HG03139 (cell line): ENCODE results near the gene BPIFB6.

ENCODE experiments used
- ATAC-seq: cut with Tn5 transposase; IDR thresholded peaks from one replicate; pipeline ENCODE4 v1.9.1; 2021; ENCODE audit not compliant: unreplicated experiment

The BPIFB6 gene

DNA sequence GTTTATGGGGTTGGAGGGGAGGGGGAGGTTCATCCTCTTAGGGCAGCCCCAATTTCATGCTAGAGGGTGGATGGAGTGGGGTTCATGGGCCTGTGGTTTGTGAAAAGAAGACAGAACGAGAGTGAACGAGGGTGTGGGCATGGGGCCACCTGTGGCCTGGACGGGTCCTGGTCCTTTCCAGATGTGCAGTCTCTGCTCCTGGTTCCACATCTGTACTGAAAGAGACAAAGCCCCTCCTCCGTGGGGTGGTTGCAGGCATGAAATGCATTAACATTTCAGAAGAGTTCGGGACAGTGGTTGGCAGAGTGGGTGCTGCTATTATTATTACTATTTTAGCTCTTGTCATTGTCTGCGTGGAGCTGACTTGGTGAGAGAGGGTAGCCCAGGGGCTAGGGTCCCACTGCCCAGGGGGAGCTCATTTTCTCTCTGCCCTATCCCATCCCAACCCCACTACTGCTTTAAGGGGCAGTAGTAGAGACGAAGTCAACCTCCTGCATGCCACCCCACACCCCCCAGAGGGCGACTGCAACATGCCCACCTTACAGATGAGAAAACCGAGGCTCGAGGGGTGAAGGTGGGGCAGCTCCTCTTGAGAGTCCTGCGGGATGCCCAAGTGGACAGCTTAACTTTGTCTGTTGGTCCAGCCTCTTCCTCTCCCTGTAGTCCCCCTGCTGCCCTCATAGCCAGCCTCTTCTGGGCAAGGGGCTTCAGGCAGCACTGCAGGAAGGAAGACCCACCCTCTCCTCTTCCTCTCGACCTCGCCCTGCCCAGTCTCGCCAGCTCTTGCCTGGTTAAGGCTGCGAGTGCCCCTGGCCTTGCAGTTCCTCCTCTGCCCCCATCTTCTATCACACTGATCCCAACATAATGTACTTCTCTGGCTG is 15.5 kb upstream of the BPIFB6 start:
- ATAC-seq: no peak

GRCh38 chr20:33016581-33017109 is 14.8 kb upstream of the BPIFB6 start:
- no peak for ATAC-seq

DNA sequence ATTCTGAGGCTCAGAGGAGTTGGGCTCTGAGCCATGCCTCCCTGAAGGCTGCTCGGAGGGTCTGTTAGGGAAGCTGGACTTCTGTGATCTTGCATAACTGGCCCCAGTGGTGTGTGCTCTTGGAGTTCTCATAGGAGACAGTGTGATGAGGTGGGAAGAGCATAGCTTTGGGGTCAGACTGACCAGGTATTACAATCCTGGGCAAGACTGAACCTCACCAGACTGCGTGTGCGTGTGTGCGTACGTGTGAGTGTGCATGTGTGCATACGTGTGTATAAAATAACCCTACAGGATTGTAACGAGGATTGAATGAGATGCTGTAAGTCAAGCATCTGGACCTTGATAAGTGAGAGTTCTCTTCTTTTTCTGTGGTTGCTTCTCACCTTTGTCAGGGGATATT is 13.9 kb upstream of the BPIFB6 start:
- no peak for ATAC-seq

GRCh38 chr20:33018169-33018931 is 13.1 kb upstream of the BPIFB6 start:
- ATAC-seq: no peak

DNA sequence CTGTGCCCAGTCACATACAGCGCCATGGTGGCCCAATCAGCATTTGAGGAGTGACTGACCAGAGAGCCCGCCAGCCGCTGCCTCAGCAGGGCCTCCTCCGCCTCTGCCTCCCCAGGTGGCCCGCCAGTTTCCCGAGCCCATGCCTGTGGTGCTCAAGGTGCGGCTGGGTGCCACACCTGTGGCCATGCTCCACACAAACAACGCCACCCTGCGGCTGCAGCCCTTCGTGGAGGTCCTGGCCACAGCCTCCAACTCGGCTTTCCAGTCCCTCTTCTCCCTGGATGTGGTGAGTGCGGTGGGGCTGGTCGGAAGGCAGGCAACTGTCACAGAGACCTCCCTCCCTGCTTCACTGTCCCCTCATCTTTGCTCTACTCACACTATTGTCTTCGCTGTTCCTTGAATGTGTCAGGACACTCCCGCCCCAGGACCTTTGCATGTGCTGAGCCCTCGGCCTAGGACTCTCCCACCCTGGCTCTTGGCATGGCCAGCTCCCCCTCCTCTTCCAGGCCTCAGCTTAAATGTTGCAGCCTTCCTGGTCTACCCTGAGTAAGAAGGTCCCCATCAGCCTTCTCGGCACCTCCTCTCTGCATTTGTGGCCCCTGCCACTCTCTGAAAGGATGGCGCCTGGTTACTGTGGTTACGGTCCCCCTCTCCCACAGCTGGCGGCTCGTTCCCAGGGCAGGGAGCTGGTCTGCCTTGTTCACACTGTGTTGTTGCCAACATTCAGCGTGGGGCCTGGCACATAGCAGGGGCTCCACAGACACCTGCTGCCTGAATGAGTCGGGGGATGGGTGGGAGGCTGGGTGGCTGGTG is 11.8 kb upstream of the BPIFB6 start:
- no peak for ATAC-seq

DNA sequence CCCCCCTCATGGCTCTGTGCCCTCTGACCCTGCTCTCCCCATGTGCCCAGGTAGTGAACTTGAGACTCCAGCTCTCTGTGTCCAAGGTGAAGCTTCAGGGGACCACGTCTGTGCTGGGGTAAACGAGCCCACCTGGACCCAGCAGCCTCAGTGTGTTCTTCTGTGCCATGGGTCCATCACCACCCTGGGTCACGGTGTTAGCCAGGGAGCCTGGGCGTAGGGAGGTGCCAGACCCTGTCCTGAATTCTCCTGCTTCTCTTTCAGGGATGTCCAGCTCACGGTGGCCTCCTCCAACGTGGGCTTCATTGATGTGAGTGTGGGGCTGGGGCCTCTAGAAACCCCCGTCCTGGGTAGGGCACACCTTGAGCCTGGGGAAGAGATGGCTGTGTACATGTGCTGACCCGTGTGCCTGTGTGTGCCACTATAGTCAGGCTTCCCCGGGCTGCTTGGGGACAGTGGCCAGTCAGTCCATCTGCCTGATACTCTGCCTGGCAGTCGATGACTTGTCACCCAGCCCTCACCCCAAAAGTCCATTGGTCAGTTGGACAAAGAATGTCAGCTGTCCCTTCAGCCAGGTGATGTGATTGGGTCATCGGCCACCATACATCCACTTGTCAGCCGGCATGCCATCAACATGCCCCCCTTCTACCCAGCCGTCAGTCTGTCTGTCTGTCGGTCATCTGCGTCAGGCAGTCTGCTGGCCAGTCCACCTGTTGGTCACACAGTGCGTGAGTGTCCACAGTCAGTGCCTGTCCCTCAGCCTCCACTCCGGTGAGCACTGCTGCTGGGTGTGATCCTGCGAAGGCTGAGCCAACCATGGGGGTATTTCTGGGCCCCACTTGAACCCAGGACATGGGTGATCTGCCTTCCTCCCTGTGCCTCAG is 10.9 kb upstream of the BPIFB6 start:
- ATAC-seq: no peak

DNA sequence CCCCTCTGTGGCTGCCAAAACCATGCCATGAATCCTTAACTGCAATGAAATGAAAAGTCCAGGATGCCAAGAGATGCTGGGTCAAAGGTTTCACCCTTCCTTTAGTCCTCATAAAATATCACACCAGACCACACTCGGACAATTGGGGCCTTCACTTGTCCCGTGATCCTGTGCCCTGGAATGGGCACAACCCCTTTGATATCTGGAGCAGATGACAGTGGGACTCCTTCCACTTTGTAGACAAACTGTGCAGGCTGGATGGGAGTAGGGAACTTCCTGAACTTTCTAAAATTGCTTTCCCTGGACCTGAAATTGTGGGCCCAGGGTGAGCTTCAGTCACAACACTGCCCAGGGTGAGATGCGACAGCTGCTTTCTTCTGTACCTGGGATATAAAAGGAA is 9.6 kb upstream of the BPIFB6 start:
- no peak for ATAC-seq

- ATAC-seq: no peak
Measured at GRCh38 chr20:33022289-33022688, 9.2 kb upstream of the BPIFB6 start.

- ATAC-seq: no peak
Measured at GRCh38 chr20:33022694-33023438, 8.6 kb upstream of the BPIFB6 start.

DNA sequence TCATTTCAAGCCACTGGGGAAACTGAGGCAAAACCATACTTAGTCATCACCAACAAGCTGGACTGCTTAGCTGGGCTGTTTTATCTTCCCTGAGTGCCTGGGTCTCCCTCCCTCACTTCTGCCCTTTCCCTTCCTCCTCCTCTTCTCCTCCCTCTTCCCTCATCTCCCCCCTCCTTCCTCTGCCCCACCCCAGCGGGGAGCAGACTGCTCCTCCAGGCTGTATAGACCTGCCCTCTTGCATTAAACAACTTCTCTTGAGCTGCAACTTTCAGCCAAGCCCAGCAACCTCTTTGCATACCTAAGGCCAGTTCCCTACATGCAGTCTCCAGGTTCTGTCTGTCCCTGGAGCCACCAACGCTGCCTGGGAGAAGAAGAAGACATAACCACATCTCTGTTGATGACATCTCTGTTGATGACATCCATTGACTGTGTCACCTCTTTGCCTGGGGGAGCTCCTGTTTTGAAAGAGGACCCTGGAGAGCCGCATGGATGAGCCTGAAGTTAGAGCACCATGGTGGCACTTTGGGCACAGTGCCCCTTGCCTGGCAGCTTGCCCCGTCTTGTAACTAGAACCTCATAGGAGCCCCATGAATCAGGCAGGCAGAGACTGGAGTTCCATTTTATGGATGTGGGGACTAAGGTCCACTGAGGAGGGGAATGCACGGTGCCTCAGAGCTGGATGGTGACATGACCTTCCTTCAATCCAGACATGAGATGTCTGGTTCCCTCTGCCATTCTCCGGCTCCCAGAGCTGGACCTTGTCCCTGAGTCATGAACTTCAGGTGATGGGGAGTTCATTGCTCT is 7.8 kb upstream of the BPIFB6 start:
- ATAC-seq: no peak

GRCh38 chr20:33024243-33024560 is 7.2 kb upstream of the BPIFB6 start:
- no peak for ATAC-seq

GRCh38 chr20:33024609-33025317 is 6.7 kb upstream of the BPIFB6 start:
- no peak for ATAC-seq

DNA sequence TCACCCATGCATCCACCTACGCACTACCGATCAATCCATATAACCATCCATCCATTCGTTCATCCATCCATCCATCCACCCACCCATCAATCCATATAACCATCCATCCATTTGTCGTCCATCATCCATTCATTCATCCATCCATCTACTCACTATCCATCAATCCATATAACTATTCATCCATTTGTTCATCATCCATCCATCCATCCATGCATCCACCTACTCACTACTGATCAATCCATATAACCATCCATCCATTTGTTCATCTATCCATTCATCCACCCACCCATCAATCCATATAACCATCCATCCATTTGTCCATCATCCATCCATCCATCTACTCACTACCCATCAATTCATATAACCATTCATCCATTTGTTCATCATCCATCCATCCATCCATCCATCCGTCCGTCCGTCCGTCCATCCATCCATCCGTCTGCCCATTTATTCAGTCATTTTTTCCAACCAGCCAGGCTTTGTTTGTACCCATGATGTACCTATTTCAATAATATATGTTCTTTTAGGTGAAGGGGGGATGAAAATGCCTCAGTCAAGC is 6.1 kb upstream of the BPIFB6 start:
- ATAC-seq: no peak

DNA sequence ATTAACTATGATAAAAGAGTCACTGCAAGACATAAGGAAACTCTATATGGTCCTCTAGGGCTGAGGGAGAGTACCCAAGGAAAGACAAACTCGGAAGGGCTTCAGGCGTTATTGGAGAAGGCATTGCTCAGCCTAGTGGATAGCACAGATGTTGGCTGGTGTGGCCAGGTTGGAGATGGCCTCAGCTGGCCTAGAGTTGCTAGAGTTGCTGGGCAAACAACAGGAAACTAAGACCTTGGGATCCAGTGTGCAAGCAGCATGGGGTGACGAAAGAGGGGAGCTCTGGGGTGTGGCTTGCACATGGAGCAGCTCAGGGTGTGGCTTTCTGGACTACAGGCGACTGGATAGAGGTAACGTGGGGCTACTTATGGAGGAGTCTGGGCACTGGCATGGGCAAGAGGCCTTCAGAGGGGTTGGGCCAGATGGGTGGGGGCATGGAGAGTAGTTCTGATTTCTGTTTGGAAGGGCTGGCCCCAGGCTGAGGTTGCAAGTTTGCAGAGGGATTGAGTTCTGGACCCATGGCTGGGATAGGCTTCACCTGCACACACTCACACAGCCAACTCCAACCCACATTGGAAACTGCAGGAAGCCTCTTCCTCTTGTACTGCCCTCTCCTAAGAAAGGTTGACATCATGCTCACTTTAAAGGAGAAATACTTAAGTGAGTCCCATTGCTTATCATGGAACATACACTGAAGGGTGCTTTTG is 5.2 kb upstream of the BPIFB6 start:
- no peak for ATAC-seq

DNA sequence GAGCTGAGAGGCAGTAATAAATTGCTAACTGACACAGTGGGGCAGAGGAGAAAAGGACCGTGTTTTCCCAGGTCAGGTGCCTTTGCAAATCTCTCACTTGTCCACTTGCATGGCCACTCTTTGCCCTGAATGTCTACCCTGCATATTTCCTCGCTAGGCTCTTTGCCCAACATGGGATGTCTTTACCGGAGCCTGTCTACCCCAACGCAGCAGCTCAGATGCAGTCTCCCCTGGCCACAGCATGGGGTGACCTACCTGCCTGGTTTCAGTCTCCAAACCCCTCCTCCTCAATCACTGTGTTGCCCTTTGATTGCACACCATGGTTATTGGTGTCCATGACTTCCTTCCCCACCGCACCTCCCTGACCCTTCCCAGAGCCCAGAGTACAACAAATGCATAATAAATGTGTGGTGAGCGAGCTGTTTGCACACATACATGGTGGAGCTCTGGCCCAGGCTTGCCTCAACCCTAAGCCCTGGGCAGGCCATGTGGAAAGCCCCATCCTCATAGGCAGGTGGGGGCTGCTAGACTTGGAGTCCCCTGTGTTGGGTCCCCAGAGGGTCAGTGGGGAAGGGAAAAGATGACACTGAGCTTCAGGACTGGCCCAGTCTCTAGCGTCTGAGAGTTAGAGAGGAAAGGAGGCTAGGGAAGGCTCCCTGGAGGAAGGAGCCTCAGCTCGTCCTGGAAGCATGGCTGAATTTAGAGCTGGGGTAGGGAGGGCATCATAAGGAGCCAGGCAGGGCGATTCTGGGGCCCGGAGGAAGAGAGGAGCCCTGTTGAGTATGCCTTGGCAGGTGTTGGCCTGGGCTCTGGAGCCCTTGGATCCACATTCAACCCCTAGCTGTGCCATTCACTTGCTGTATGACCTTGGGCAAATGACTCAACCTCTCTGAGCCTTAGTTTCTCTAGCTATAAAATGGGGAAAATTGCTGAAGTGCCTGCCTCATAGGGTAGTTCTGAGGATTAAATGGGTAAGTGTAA is 4.4 kb upstream of the BPIFB6 start:
- ATAC-seq: no peak
